Measurements from ENCODE around the gene EXOC6B.
"Not testable (repeated sequence)": the region's sequence is repeated elsewhere in the genome, so short reads cannot be mapped to it uniquely, and the experiment has no call there.

EXOC6B gene

GRCh38 chr2:72612614-72613160 is 213.1 kb downstream of the EXOC6B start:
- DNase-seq (ENCODE audit: low read depth in 2 of 2) = no peak

DNA sequence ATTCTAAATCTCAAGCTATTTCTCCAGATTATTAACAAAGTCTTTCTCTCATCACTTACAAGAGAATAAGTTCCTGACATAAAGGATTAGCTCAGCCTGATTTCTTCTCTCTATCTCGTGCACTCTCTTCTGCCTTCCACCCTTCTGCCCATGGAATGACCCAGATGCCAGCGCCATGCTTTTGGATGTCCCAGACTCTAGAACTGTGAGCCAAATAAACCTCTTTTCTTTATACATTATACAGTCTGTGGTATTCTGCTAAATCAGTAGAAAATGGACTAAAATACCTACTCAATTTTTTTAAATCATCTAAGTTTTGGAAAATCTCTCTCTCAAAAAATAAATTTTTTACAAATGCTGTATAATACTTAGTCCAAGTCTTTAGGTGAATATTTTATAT is 218.6 kb downstream of the EXOC6B start:
- no peak for DNase-seq (ENCODE audit: low read depth in 2 of 2)

- DNase-seq (ENCODE audit: low read depth in 2 of 2) = no peak
Observed at GRCh38 chr2:72605836-72606442, 219.9 kb downstream of the EXOC6B start.

DNA sequence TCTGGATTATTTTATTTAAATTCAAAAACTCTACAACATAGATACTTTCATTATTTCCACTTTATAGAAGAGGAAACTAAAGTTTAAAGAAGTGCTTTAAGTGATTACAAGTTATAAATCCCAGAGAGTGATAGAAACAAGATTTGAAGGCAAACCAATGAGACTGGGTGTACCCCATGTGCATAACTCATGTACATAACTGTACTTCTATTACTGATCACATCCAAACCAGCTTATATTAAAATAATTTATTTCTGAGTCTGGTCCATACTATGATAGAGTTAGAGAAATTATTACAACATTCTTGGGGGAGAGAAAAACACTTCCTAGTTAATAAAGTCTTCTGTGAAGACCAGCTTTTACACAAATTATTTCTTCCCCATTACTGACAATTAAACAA is 221.4 kb downstream of the EXOC6B start:
- DNase-seq (ENCODE audit: low read depth in 2 of 2) = no peak

- no peak for DNase-seq (ENCODE audit: low read depth in 2 of 2)
Observed at GRCh38 chr2:72603481-72603880, 222.4 kb downstream of the EXOC6B start.

GRCh38 chr2:72602711-72603110 is 223.1 kb downstream of the EXOC6B start:
- no peak for DNase-seq (ENCODE audit: low read depth in 2 of 2)

- DNase-seq (ENCODE audit: low read depth in 2 of 2) = no peak
Observed at GRCh38 chr2:72602095-72602494, 223.7 kb downstream of the EXOC6B start.

DNA sequence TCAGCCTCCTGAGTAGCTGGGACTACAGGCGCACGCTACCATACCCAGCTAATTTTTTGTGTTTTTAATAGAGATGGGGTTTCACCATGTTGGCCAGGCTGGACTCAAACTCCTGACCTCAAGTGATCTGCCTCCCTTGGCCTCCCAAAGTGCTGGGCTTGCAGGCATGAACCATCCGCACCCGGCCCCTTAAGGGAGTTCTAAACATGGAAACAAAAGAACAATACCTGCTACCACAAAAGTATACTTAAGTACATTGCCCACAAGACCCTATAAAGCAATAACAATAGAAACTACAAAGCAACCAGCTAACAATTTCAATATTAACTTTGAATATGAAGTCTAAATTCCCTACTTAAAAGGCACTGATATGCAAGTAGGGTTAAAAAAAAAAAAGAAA is 242.0 kb downstream of the EXOC6B start:
- DNase-seq (ENCODE audit: low read depth in 2 of 2) = not testable (repeated sequence)

- no peak for DNase-seq (ENCODE audit: low read depth in 2 of 2)
Observed at GRCh38 chr2:72583376-72583775, 242.5 kb downstream of the EXOC6B start.

DNA sequence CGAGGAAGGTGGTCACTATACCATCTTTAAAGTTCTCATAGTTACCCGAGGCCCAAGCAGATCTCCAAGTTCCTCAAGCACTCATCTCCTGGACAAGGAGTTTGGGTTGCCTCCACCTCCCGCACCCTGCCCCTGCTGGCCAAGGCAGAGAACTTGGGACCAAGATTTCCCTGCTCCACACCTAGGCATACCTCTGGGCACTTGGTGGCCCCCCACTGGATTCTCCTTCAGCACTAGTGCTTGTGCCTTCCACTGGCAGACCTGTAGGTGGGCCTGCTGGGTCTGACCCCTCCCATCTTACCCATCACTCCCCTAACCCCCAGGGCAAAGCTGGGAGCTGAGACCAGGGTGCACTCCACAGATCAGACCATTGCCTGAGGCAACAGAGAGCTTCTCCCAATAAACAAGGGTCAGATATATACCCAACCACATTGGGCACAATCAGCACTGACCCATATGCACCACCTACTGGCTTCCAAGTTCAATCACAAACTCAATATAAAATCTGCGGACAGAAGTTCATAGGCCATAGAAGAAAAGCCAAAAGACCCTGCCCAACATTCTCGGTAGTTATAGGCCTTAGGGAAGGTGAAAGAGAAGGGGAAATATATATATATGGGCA is 244.2 kb downstream of the EXOC6B start:
- no peak for DNase-seq (ENCODE audit: low read depth in 2 of 2)

- no peak for DNase-seq (ENCODE audit: low read depth in 2 of 2)
Observed at GRCh38 chr2:72579591-72580180, 246.1 kb downstream of the EXOC6B start.

DNA sequence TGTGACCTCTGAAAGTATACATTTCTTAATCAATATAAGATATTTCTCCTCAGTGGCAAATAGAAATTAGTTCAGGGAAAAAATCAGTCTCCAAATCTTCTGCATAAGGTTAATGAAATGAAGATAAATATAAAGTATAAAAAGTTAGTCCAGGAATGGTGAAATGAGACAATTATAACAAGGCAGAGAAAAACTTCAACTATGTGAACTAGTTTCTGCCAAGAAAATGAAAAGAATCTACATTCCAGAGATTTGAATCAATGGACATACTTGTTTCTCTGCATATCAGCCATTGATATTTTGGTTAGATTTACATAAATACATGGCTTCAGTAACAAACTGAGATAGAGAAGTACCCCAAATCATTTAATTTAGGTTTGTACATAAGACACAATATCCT is 249.0 kb downstream of the EXOC6B start:
- no peak for DNase-seq (ENCODE audit: low read depth in 2 of 2)

GRCh38 chr2:72576459-72576858 is 249.4 kb downstream of the EXOC6B start:
- no peak for DNase-seq (ENCODE audit: low read depth in 2 of 2)

DNA sequence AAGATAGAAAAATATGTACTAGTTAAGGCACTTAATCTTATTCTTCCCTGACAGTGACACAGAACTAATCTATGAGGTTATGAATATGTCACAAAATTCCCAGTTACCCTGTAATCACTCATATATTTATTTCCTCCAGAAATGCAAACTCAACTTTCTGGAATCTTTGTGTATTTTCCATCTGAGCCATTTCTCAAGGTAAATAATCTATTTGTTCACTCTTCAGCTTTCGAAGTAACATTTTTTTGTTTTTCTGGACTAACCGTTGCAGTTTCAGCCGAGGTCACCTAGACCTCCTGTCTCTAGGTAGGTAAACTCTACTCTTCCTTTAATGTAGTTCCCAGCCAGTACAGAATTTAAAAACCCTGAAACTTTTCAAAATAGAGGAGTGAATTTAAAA is 250.9 kb downstream of the EXOC6B start:
- DNase-seq (ENCODE audit: low read depth in 2 of 2) = no peak

DNA sequence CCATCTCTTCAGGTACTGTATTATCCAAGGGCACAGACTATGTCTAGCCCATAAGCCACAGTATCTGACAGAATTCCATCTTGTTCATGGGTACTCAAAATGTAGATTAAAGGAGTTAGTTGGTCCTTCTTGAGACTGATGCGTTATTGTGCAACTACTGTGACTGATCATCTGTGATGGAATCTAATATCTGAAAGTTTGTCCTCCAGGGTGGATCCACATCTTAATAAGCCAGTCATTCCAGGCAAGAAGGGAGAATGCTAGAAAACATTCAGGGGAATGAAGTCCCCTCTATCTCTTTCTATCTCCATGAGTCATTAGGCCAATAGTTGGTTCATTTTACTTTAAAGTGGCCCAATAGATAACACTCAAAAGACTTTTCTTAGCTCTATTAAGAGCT is 252.6 kb downstream of the EXOC6B start:
- DNase-seq (ENCODE audit: low read depth in 2 of 2) = no peak

DNA sequence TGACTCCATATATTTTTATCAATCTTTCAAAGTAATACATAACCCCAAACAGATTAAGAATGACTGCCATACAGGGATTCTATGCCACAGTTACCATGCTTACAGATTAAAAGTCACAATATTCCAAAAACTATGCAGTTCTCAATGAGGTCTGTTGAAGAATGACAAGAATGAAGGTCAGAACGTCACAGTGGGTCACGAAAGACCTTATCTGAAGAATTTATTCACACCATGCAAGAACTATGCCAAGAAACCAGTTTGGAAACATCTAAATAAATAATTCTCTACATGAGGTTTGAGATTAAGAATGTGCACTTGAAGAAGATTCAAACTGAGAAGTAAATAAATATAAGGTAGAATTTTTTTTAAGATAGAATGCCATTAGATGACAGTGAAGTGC is 253.3 kb downstream of the EXOC6B start:
- no peak for DNase-seq (ENCODE audit: low read depth in 2 of 2)

DNA sequence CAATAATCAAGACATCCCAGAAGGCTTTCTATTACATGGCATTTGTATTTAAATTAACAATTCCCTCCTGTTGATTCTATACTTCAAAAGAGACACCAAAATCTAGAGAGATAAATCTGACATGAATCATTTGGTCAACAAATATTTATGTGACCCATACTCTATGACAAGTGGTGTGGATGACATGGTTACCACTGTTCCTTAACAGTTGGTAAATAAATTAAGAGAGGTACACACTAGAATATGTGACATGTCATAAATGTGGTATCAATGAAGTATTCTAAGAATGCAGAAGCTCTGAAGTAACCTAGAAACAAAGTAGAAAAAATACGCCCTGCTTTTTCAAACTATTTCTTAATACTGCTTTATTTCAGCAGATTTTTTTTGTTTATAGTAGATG is 255.4 kb downstream of the EXOC6B start:
- no peak for DNase-seq (ENCODE audit: low read depth in 2 of 2)

- DNase-seq (ENCODE audit: low read depth in 2 of 2) = no peak
Observed at GRCh38 chr2:72562451-72563153, 263.2 kb downstream of the EXOC6B start.

DNA sequence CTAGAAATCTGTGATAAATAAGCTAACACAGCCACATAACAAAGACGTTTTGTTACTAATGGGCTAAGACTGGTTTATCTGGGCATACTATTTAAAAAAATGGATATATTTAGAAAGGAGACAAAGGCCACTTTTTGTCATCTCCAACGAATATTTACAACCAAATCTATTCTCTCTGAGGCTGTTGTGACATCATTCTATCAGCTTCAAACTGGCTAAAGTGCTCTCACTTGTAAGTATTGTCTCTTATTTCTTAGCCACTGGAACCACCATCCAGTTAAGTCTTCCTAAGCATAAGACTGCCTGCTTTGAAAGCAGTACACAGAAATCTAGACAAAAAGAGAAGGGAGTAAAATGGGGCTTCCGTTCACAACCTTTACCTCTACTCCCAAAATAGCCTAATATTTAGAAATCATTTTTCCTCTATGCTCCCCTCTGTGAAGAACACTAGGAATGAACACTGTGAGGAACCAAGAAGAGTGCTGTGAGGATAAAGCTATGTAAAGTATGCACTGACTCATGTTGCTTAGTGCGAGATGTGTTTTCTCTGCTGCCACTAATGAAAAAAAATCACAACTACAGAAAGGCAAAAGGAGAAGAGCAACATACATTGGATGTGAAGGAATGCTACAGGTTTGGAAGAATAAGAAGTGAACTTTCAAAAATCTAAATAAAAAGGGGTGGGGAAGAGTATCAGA is 264.1 kb downstream of the EXOC6B start:
- DNase-seq (ENCODE audit: low read depth in 2 of 2) = no peak

GRCh38 chr2:72555943-72556342 is 269.9 kb downstream of the EXOC6B start:
- DNase-seq (ENCODE audit: low read depth in 2 of 2) = no peak

DNA sequence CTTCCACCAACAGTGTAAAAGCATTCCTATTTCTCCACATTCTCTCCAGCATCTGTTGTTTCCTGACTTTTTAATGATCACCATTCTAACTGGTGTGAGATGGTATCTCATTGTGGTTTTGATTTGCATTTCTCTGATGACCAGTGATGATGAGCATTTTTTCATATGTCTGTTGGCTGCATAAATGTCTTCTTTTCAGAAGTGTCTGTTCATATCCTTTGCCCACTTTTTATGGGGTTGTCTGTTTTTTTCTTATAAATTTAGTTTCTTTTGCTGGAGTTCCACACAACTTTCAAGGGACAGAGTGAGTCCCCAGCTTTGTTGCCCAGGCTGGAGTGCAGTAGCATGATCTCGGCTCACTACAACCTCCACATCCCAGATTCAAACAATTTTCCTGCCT is 270.5 kb downstream of the EXOC6B start:
- not testable (repeated sequence) for DNase-seq (ENCODE audit: low read depth in 2 of 2)

GRCh38 chr2:72554910-72555309 is 270.9 kb downstream of the EXOC6B start:
- not testable (repeated sequence) for DNase-seq (ENCODE audit: low read depth in 2 of 2)
